ENCODE measurements around the gene PARN.

DNA sequence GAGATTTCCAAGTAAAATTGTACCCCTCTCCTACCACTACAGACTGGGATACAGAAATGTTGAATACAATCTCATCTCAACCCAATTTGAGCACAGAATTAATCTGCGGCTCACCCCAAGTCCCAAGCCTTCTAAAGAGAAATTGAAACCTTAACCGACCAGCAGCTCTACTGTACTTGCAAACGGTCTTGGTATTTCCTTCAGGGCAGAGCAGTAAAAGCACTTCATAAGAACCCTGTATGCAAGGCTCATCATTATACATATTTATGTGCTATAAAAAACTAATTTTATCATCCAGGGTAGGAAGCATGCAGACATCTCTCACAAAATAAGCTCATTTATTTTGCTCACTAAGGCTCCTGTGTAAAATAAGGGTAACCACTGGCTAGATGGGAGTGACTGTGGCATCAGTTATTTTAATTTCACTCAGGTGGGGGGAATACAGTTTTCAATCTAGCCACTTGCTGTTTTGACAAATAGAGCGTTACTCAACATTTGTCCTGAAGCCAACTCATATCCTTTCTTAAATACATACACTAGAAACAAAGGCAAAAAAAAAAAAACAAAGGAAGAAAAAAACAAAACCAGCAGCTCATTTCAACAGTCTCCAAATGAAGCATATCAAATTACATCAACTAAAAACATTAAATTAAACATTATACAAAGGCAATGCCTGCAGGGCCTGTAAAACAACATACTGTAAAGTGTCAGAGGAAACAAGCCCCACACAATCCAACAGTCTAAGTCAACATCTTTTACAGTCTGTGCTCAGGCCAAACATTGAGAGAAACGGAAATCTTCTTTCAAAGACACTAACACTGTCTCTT lies 65.0 kb downstream of the PARN start:
- TF ChIP-seq CTCF (conservative IDR thresholded peaks at IDR 0.05 in 1 of 2, IDR thresholded peaks at IDR 0.05 in 1 of 2; ENCODE audit: low read depth in 1 of 2, low read length in 2 of 2) (no peak), EZH2 (IDR thresholded peaks at IDR 0.05; ENCODE audit: low read length, missing control alignments) (no peak)
